Measurements from ENCODE around the gene FGF10. TPM values are rescaled to one million over a fixed set of nuclear protein-coding genes. Genes with fewer than 3 reads are reported as not detected.

The FGF10 gene
- total and polyA plus RNA-seq, 2 of the 4 experiments (the other 2 are of a cell fraction): not detected

DNA sequence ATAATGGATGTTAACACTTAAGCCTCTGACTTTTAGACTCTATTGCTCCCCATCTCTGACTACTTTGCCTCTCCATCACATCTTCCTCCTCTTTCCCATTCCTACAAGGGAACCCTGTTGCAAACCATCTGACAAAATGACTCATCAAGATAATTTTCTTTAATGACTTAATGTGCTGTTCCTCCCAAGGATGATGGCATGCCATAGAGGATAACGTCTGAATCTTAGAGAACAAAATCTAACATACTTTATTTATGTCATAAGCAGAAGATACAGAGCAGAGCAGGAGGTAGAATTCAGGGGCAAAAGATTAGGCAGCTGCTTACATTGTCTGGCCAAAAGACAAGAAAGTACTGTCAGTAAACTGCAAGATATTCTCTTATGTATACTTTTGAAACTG is 76.8 kb downstream of the FGF10 start:
- no peaks in the 10 kb centered on the region for H4K20me1 ChIP-seq (ENCODE audit: insufficient read depth, low read length)
- no peak overlapping the region for H2AFZ ChIP-seq (replicated peaks; ENCODE audit: low read length, poor library complexity)
- no peak overlapping the region for H2BK5ac ChIP-seq (ENCODE audit: low read depth, low read length, poor library complexity, severe bottlenecking)
- H3K9me1 ChIP-seq (ENCODE audit: insufficient read depth, low read length): no peaks in the 10 kb centered on the region
- H2AK5ac ChIP-seq (ENCODE audit: low read depth, low read length): no peak overlapping the region
- no peak for ATAC-seq (ENCODE audit: low read depth)
- no peaks in the 10 kb centered on the region for H3K27me3 ChIP-seq (ENCODE audit: control insufficient read depth, insufficient read depth, low read length)
- no peak overlapping the region for H3K4ac ChIP-seq (ENCODE audit: low read depth, low read length)
- H4K8ac ChIP-seq (ENCODE audit: low read depth in 2 of 2, low read length in 2 of 2): no peak overlapping the region
- H3K4me3 ChIP-seq (ENCODE audit: insufficient read depth, low read depth, low read length): no peak overlapping the region
- no peak overlapping the region for H3K18ac ChIP-seq (ENCODE audit: low read depth, low read length)
- no peak overlapping the region for H3K27ac ChIP-seq (ENCODE audit: insufficient read depth, low read length)
- no peaks in the 10 kb centered on the region for H3K9me3 ChIP-seq (ENCODE audit: control insufficient read depth, insufficient read depth, low read length)
- H2BK15ac ChIP-seq (ENCODE audit: low read depth, low read length): no peak overlapping the region
- H2BK120ac ChIP-seq (ENCODE audit: low read depth, low read length): no peak overlapping the region
- no peak overlapping the region for H3K14ac ChIP-seq (replicated peaks; ENCODE audit: low read depth, low read length)
- no peak overlapping the region for H2AK9ac ChIP-seq (replicated peaks; ENCODE audit: low read depth, low read length, poor library complexity)
- no peaks in the 10 kb centered on the region for H3K36me3 ChIP-seq (ENCODE audit: control insufficient read depth, insufficient read depth, low read length)
- no CpG with 5 or more reads among the region's 1 CpG for WGBS, 2 experiments (ENCODE audit: extremely low coverage in 2 of 2, insufficient read length in 1 of 2)
- dilution Hi-C loops (cut with HindIII; ENCODE audit: low sequenced_read_pairs, unreplicated experiment): no loop called here
- H2BK20ac ChIP-seq (ENCODE audit: low read depth, low read length): no peak overlapping the region
- in situ Hi-C loops (cut with MboI; ENCODE audit: low sequenced_read_pairs): no loop called here
- CTCF ChIA-PET: no interaction called here
- H3K79me1 ChIP-seq (ENCODE audit: low read depth in 1 of 2, low read length in 2 of 2): no peaks in the 10 kb centered on the region
- H4K5ac ChIP-seq (ENCODE audit: low read depth, low read length): no peak overlapping the region
- POLR2A ChIA-PET (ENCODE audit: unreplicated experiment): no interaction called here
- no peak overlapping the region for H3K9ac ChIP-seq (ENCODE audit: low read depth, low read length)
- BruUV-seq (replicated peaks): no TSS peak
- no peaks in the 10 kb centered on the region for H3K4me1 ChIP-seq (ENCODE audit: control insufficient read depth, insufficient read depth, low read length)
- H3K56ac ChIP-seq (ENCODE audit: extremely low read depth, insufficient read depth, low read length): no peak overlapping the region
- intact Hi-C loops (cut with micrococcal nuclease): no loop called here
- no peak overlapping the region for H3K4me2 ChIP-seq (ENCODE audit: low read depth, low read length)
- TF ChIP-seq MAFK (IDR thresholded peaks at IDR 0.05; ENCODE audit: low read depth, low read length) (no peak), NFE2L2 (IDR thresholded peaks at IDR 0.05; ENCODE audit: low read depth, low read length) (no peak), CEBPB (IDR thresholded peaks at IDR 0.05; ENCODE audit: low read depth, low read length) (no peak), BHLHE40 (IDR thresholded peaks at IDR 0.05; ENCODE audit: low read depth, low read length) (no peak), CTCF (conservative IDR thresholded peaks at IDR 0.05; ENCODE audit: low read depth, low read length) (no peak), POLR2A (IDR thresholded peaks at IDR 0.05; ENCODE audit: low read depth, low read length) (no peak)
- no peak for DNase-seq
- H3K23ac ChIP-seq (ENCODE audit: low read depth, low read length): no peak overlapping the region
- H4K91ac ChIP-seq (ENCODE audit: insufficient read depth, low read depth, low read length): no peak overlapping the region
